PC-9 (cell line): Measurements from ENCODE around the gene SRRT.

Source experiments
- EZH2 ChIP-seq: fragments of 200-600 bp; sonication (generic); IDR thresholded peaks from 2 replicates; pipeline ENCODE4 v1.8.0; 2017; ENCODE audit warnings: antibody characterized with exemption, low read depth
- TF ChIP-seq, protein P1 (sequence below): fragments of 200-600 bp; sonication (generic); conservative IDR thresholded peaks from 2 replicates; pipeline ENCODE4 v1.6.1; 2017; ENCODE audit warnings: mixed run types, antibody characterized with exemption, mild to moderate bottlenecking, moderate library complexity

DNA sequence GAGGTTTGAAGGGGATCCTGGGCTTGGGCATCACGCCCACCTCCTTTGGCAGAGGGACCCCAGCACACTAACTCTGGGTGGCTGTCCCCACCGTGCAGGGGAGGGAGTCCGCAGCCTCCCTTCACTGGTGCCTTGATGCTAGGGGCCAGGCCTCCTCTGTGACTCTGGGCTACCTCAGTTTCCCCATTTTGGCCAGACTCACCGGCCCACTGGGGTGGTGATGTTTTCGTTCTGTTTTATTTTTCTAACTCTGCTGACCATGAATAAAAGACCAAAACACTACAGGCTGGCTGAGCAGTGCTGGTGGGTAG lies 8.2 kb upstream of the SRRT start:
- no peak for TF ChIP-seq EZH2
- TF ChIP-seq, protein P1, sequence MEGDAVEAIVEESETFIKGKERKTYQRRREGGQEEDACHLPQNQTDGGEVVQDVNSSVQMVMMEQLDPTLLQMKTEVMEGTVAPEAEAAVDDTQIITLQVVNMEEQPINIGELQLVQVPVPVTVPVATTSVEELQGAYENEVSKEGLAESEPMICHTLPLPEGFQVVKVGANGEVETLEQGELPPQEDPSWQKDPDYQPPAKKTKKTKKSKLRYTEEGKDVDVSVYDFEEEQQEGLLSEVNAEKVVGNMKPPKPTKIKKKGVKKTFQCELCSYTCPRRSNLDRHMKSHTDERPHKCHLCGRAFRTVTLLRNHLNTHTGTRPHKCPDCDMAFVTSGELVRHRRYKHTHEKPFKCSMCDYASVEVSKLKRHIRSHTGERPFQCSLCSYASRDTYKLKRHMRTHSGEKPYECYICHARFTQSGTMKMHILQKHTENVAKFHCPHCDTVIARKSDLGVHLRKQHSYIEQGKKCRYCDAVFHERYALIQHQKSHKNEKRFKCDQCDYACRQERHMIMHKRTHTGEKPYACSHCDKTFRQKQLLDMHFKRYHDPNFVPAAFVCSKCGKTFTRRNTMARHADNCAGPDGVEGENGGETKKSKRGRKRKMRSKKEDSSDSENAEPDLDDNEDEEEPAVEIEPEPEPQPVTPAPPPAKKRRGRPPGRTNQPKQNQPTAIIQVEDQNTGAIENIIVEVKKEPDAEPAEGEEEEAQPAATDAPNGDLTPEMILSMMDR, result no peak
